Ovary (tissue), 9 donors: Measurements from ENCODE around the gene CPXM1. TPM values are rescaled to one million over a fixed set of nuclear protein-coding genes. Genes with fewer than 3 reads are reported as not detected.

ENCODE experiments used
- DNase-seq, 5 donors: peaks; one replicate each; pipeline ENCODE4 v3.0.0-alpha.2; 2019 to 2020
- H3K27ac ChIP-seq, 2 donors: fragments of 200-600 bp; one replicate each; pipeline versions ENCODE4 v1.5.1 to v1.8.0; 2019 to 2022
- H3K27me3 ChIP-seq: fragments of 200-600 bp; one replicate; pipeline ENCODE4 v1.8.0; 2022
- H3K36me3 ChIP-seq: fragments of 200-600 bp; sonication (generic); one replicate; pipeline ENCODE4 v1.5.1; 2019
- H3K4me1 ChIP-seq: one replicate; pipeline ENCODE4 v1.8.1; 2013; ENCODE audit warnings: mild to moderate bottlenecking, moderate library complexity; ENCODE audit not compliant: insufficient read depth
- H3K4me3 ChIP-seq: fragments of 200-600 bp; sonication (generic); one replicate; pipeline ENCODE4 v1.5.1; 2017
- H3K9me3 ChIP-seq, 2 donors: fragments of 200-600 bp in 1 of 2; sonication (generic) in 1 of 2; one replicate each; pipeline versions ENCODE4 v1.5.1 to v1.8.1; 2013 to 2019; ENCODE audit warnings: mild to moderate bottlenecking in 1 of 2, moderate library complexity in 1 of 2
- EP300 ChIP-seq: sonication (generic); formaldehyde crosslinking; IDR thresholded peaks from one replicate; pipeline ENCODE4 v1.6.1; 2017; ENCODE audit warnings: antibody characterized with exemption
- POLR2A ChIP-seq: fragments of 450-650 bp; IDR thresholded peaks from one replicate; pipeline ENCODE4 v1.6.1; 2017; ENCODE audit warnings: antibody characterized with exemption, mild to moderate bottlenecking, moderate library complexity
- WGBS, 3 donors: extraction: QIAGEN DNeasy Blood & Tissue Kit in 1 of 3; methylation state at CpG; one replicate each; pipeline versions ENCODE4 v1.1.5 to v1.1.7; 2013 to 2017; 5-methylcytosine and 5-hydroxymethylcytosine counted together
- intact Hi-C, 4 donors: fragments of 100-400 bp; cut with DNase I; formaldehyde crosslinking; loops; one replicate each; pipeline versions ENCODE4 v1.11.0 to v1.15.1; 2022 to 2023
- polyA plus RNA-seq, 2 donors: library from polyadenylated mRNA; stranded (reverse); fragments of 200-250 nt in 1 of 2; fragments of 350-450 nt in 1 of 2; fragmentation: Illumina TruSeq in 1 of 2; extraction: RNeasy Lipid Tissue Mini Kit (QIAGEN cat#74804) in 1 of 2; gene quantifications; one replicate each; pipeline ENCODE4 v1.2.3, GENCODE V29; 2013 to 2014
- total RNA-seq, 7 donors: library from RNA; depleted of rRNA in 2 of 7; stranded (reverse); fragments of >200 nt in 2 of 7; fragmentation: NEBNext Ultra II Directional in 3 of 7; extraction: Animal tissue kit (Norgen Biotek cat#: 25700) in 3 of 7; gene quantifications; one replicate each; pipeline versions ENCODE4 v1.1.0 to v1.2.4, GENCODE V29; 2016 to 2023
- TF ChIP-seq, protein P1 (sequence below), 3 donors: fragments of 450-650 bp in 2 of 3; fragments of 200-600 bp in 1 of 3; IDR thresholded peaks; one replicate each; pipeline versions ENCODE4 v1.5.1 to v1.8.0; 2016 to 2022; ENCODE audit warnings: antibody characterized with exemption in 3 of 3, mild to moderate bottlenecking in 1 of 3
- donor health status: DM: no; HTN: no; CAD: no; lungs with moderate emphysema.
- donor health status: DM: no; HTN: no; CAD: no.
- donor health status: Bipolar disorder and iron deficiency.
- donor health status: DM: yes; HTN: yes; CAD: no.
- donor health status: DM: no; HTN: no; CAD: no.
- donor health status: DM: yes; HTN: yes; CAD: no.

The CPXM1 gene
- total and polyA plus RNA-seq, 9 donors: 0.86 to 50.9 (median 28.1) TPM

GRCh38 chr20:2838847-2839671, 38.6 kb upstream of the CPXM1 start:
- WGBS, 3 donors: 94 to 95% (median 94%) methylated on average over 15 of the region's 15 CpGs
- H3K4me1 ChIP-seq: peaks cover 4% of the 10 kb centered on the region
- H3K9me3 ChIP-seq: no peaks in the 10 kb centered on the region
- TF ChIP-seq, protein P1, sequence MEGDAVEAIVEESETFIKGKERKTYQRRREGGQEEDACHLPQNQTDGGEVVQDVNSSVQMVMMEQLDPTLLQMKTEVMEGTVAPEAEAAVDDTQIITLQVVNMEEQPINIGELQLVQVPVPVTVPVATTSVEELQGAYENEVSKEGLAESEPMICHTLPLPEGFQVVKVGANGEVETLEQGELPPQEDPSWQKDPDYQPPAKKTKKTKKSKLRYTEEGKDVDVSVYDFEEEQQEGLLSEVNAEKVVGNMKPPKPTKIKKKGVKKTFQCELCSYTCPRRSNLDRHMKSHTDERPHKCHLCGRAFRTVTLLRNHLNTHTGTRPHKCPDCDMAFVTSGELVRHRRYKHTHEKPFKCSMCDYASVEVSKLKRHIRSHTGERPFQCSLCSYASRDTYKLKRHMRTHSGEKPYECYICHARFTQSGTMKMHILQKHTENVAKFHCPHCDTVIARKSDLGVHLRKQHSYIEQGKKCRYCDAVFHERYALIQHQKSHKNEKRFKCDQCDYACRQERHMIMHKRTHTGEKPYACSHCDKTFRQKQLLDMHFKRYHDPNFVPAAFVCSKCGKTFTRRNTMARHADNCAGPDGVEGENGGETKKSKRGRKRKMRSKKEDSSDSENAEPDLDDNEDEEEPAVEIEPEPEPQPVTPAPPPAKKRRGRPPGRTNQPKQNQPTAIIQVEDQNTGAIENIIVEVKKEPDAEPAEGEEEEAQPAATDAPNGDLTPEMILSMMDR (IDR thresholded peaks at IDR 0.05): no peak
- TF ChIP-seq POLR2A (no peak), EP300 (no peak)
- no peaks in the 10 kb centered on the region for H3K36me3 ChIP-seq
- no peak for DNase-seq
- H3K4me3 ChIP-seq: no peak overlapping the region
- H3K27me3 ChIP-seq: no peaks in the 10 kb centered on the region
- intact Hi-C loops: no loop called here
- H3K27ac ChIP-seq: no peak overlapping the region

- Histone ChIP-seq H3K4me3 (no peak overlapping the region), H3K9me3 (no peaks in the 10 kb centered on the region), H3K36me3 (no peaks in the 10 kb centered on the region), H3K27me3 (no peaks in the 10 kb centered on the region), H3K4me1 (peaks cover 4% of the 10 kb centered on the region), H3K27ac (no peak overlapping the region)
- TF ChIP-seq EP300: no peak
- TF ChIP-seq, protein P1 (IDR thresholded peaks at IDR 0.05): no peak
- TF ChIP-seq POLR2A: no peak
- peak in 1 of 5 donors; percentile 21 for DNase-seq
- intact Hi-C loops: no loop called here
- WGBS, 3 donors: 95 to 97% (median 95%) methylated on average over 19 of the region's 19 CpGs
Measured at GRCh38 chr20:2838170-2838797, 37.9 kb upstream of the CPXM1 start.

DNA sequence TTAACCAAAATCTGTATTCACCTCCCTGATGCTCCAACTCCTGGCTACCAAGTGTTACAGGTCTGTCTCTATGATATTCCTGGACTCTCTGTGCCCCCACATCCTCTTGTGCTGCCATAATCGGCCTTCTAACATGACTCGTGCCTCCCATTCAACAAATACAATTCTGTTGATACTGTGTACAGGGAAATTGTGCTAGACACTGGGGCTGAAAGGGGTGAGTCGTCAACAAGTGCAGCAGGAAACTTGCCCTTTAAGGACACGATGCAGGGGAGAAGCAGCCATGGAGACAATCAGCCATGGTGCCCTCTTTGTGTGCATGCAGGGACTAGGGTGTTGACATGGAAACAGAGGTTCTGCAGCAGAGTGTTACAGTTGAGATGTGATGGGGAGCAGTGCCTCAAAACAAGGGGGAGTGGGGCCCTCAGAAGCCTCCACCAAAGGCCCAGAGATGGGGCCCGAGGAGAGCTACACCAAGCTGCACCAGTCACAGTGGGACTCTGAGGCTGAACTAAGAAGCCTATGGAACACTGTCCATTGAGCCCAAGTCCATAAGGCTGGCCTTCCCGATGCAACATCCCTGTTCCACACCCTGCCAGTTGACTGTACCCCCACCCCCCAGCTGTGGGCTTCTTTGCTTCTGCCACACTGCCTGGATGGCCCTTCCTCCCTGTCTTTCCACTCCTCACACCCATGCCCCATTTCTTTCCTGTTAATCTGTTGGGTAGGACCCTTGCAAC, 37.0 kb upstream of the CPXM1 start:
- no peak overlapping the region for H3K4me3 ChIP-seq
- no peaks in the 10 kb centered on the region for H3K27me3 ChIP-seq
- peaks cover 4% of the 10 kb centered on the region for H3K4me1 ChIP-seq
- intact Hi-C loops: no loop called here
- TF ChIP-seq, protein P1 (IDR thresholded peaks at IDR 0.05): no peak
- TF ChIP-seq POLR2A (no peak), EP300 (no peak)
- WGBS, 3 donors: 83 to 92% (median 89%) methylated on average over 6 of the region's 6 CpGs
- no peaks in the 10 kb centered on the region for H3K9me3 ChIP-seq
- DNase-seq: peak in 1 of 5 donors; percentile 5
- no peaks in the 10 kb centered on the region for H3K36me3 ChIP-seq
- H3K27ac ChIP-seq: no peak overlapping the region

DNA sequence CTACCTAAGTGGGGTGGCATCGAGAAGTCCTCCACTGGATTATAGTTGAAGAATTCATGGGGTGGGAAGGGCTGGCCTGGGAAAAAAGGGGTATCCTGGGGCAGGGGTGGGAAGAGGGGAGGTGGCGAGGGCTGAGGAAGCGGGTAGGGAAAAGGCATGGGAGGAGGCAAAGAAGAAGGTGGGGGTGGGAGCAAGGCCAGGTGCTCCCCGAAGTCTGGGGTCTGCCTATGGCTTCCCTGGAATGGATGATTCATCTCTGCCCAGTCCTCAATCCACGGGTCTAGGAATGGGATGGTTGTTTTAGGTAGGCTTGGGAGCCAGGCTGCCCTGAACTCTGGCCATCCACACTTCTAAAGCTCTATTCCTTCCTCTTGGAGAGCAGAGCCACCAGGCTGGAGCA, 35.6 kb upstream of the CPXM1 start:
- no peaks in the 10 kb centered on the region for H3K9me3 ChIP-seq
- WGBS, 3 donors: 78 to 92% (median 90%) methylated on average over 5 of the region's 5 CpGs
- H3K27ac ChIP-seq: no peak overlapping the region
- no peaks in the 10 kb centered on the region for H3K36me3 ChIP-seq
- DNase-seq: no peak
- H3K27me3 ChIP-seq: no peaks in the 10 kb centered on the region
- no peak overlapping the region for H3K4me3 ChIP-seq
- H3K4me1 ChIP-seq: peaks cover 4% of the 10 kb centered on the region
- TF ChIP-seq EP300 (no peak), POLR2A (no peak)
- TF ChIP-seq, protein P1 (IDR thresholded peaks at IDR 0.05): no peak
- intact Hi-C loops: no loop called here
